ENCODE measurements around the gene TCERG1L.
A peak's percentile ranks its signal among the peaks of the same experiment; 100 is the strongest.
"Not testable (repeated sequence)": the region's sequence is repeated elsewhere in the genome, so short reads cannot be mapped to it uniquely, and the experiment has no call there.

Gene TCERG1L

GRCh38 chr10:131136336-131136735 lies 175.2 kb downstream of the TCERG1L start:
- DNase-seq: not testable (repeated sequence)

DNA sequence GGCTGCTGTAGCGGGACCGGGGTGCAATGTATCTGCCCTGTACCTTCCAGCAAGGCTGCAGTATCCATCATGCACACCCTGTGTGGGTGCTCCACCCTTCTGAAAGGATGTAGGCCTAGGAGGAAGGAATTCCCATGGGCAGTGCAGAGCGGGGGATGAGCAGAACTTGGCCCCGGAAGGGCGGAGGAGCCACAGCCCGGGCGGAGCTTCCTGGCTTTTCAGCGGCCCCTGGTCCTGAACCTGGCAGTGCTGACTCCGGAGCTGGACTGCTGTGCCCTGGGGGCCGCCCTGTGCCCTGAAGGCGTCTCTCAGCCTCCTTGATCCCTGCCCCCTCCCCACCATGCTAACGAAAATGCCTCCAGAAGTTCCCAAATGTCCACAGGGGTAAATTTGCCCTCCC lies 175.8 kb downstream of the TCERG1L start:
- no peak for DNase-seq

DNA sequence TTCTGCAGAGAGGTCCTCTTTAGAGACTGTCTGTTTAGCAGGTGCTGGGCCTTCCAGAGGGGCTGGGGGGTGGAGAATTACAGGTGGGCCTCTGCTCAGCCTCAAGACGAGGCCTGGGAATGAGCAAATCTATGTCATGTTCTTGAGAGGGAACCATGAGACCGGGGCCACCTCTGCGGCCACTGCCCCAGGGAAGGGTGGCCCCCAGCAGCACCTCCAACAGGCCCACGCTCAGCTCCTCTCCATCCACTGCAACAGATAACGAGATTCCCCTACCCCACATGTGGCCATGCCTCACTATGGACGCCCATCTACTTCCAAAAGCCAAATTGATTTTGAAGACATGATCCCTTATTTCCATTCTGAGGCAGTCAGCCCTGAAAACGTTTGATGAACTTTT lies 176.9 kb downstream of the TCERG1L start:
- DNase-seq: no peak

DNA sequence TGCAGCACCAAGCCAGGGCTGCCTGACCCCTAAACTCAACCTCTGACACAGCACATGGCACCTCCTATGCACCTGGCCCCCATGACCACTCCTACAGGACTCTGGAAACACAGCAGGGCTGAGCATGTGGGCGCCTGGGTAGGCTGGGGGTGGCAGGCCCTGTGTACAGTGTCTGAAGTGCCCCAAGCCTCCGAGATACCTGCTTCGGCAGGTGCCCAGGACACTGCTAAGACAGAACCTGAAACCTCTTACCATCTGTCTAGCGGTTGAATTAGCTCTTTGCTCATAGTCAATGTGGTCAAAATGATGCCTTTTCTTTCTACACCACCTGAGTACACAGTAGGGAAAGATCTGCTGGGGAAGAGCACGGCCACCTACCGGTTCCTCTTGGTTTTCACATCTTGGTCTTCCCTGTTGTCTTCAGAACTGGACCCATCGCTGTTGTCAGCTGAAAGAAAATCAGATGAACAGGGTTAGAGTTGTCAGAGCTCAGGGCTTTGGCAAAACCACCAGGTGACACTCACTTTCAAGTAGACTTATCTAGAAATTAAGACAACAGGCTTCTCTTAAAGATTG lies 177.4 kb downstream of the TCERG1L start:
- no peak for DNase-seq

DNA sequence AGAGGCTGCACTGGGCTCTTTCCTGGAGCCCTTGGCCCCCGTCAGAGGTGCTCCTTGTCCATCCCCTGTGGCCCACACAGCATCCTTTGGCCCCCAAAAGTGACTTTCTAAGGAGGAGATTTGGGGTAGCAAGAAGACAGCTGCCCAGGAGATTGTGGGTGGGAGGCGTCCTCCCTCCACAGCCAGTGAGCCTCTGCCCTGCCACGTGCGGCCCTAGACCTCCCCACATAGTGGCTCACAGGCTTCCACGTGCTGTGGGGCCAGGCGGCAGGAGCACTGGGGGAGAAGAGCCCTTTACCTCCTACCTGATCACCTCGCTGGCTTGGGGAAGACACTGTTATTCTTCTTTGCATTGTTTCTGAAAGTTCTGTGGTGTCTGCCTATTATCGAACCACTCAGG lies 178.8 kb downstream of the TCERG1L start:
- no peak for DNase-seq

GRCh38 chr10:131131726-131132591 lies 179.6 kb downstream of the TCERG1L start:
- DNase-seq: no peak

- DNase-seq: no peak
These were observed 181.5 kb downstream of the TCERG1L start for GRCh38 chr10:131130025-131130424.

GRCh38 chr10:131129544-131129943 lies 182.0 kb downstream of the TCERG1L start:
- DNase-seq: no peak

GRCh38 chr10:131128731-131129130 lies 182.8 kb downstream of the TCERG1L start:
- no peak for DNase-seq

- DNase-seq: peak; percentile 37
These were observed 183.9 kb downstream of the TCERG1L start for GRCh38 chr10:131127610-131128009.

GRCh38 chr10:131127138-131127589 lies 184.4 kb downstream of the TCERG1L start:
- no peak for DNase-seq

GRCh38 chr10:131126321-131127137 lies 185.0 kb downstream of the TCERG1L start:
- DNase-seq: no peak

DNA sequence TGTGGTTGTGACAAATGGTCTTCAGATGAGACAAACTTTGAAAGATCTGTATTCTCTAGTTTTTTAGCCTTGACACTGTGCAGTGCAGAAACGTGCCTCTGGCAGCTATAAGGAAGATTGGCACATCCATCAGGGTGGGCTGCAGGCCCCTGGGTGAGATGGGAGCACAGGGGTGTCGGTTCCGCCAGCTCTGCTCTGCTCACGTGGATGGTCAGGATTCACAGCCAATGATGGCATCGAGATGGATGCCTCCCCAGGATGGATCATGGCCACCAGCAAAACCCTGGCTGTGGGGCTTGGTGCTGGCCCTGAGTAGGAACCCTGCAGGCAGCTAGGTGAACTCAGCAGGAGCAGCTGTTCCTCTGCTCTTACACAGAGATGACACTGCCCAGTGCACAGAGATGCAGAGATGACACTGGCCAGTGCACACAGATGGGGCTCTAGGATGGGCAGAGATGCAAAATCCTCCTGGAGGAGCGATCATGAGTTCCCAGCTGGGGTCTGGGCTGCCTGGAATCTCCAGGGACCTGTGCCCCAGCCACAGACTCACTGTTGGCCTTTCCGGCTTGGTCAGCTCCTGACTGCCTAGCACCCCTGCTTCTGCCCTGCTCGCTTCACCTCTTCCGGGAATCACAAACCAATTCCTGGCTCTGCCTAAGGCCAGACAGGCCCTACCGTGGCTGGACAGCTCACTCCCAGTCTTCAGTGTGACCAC lies 185.9 kb downstream of the TCERG1L start:
- no peak for DNase-seq

- DNase-seq: no peak
These were observed 186.6 kb downstream of the TCERG1L start for GRCh38 chr10:131124945-131125344.

DNA sequence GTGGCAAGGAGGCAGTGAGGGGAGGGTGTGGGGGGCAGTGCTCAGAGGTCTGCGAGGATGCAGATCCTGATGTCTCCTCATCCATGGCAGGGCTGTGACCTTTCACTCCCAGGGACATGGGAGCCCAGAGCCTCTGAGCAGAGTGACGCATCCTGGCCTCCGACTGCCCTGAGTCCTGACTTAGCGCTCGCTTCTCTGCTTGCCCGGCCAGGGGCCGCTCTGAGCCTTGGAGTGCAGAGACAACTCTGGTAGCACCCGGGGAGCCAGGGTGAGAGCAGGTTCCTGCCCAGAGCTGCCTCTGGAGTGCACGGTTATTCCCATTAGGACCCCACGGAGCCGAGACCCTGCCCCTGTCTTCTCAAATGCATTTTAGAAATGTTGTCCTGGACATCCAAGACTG lies 188.0 kb downstream of the TCERG1L start:
- no peak for DNase-seq

DNA sequence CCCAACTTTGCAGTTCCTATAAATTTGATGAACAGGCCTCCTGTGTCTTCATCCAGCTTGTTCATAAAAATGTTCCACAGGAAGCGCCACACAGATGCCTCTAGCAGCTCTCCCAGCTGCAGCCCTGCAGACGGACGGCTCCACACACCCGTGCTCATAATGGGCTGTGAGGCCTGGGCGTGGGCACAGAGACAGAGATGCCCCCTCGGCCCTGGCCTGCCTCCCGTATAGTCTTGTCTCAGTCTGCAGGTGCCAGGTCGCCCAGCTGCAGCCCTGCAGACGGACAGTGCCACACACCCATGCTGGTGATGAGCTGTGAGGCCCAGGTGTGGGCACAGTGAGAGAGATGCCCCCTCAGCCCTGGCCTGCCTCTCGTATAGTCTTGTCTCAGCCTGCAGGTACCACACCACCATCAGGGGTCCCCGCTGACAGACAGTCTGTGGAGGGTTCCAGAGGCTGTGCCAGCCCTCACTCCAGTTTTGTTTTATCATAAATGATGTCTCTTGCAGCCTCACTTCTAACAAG lies 189.9 kb downstream of the TCERG1L start:
- DNase-seq: no peak

DNA sequence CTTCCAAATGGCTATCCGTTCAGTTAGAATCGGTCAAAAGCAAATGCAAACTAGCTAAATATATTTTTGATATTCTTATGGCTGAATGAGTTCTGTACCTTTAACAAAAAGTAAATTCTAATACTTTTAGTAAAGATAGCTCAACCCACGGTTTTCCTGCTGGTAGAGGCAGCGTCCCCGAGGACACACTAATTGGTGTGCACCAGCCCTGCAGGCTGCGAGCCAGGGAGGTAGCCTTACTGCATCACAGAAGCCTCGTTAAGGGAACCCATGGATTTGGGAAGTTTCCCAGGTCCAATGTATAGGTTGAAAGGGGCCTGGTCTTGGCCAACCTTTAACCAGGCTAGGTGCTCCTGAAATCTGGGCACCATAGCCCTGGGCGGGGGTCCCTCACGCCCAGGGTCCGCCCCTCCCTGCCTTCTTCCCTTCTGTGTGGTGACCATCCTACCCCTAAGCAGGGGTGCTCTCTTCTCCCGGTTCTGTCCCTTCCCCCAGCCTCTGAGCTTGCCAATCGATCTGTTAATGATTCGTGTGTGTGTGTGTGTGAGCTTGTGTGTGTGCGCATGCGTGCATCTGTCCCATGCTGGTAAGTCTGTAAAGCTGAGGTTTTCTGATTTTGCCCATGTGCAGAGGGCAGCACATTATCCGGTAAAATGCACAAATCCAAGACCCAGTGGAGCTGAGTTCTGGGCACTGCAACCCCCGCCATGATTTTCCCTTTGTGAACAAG lies 191.7 kb downstream of the TCERG1L start:
- DNase-seq: no peak

DNA sequence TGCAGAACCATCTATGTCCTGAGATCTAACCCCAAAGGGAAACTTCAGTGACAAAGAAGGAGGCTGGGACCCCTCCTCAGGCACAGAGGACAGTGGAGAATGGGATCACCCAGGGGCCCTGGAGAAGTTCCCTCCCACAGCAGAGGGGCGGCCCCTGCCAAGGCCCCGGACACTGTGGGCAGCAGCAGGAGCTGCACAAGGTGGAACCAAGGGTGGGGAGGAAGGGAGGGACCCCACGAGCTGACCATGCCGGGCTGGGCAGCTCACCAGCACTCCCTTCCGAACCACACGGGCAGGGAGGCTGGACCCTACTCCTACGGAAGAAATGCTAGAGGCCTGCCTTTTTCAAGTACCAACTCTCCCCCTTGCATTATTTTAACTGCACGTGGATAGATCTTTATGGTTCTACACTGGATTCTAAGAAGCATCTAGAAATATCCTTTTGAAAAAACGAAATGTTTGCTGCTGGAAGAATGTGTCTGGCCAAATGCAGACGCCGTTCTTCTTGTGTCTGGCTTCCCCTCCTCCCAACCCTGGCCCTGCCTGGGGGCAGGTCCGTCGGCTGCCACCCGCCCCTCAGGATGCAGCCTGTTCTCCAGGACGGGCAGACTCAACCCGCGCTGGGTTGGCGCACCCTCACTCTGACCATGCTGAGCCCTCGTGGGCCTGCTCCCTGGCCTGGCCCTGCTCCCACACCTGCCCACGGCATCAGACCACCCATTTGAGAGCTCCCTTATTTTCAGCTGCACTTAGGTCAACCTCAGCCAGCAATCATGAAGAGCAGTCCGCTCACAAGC lies 193.9 kb downstream of the TCERG1L start:
- no peak for DNase-seq

GRCh38 chr10:131116991-131117375 lies 194.5 kb downstream of the TCERG1L start:
- DNase-seq: no peak

GRCh38 chr10:131116216-131116990 lies 195.1 kb downstream of the TCERG1L start:
- DNase-seq: no peak
